ENCODE results near the gene CLEC4G.
"Not testable (repeated sequence)": the region's sequence is repeated elsewhere in the genome, so short reads cannot be mapped to it uniquely, and the experiment has no call there.

CLEC4G gene

DNA sequence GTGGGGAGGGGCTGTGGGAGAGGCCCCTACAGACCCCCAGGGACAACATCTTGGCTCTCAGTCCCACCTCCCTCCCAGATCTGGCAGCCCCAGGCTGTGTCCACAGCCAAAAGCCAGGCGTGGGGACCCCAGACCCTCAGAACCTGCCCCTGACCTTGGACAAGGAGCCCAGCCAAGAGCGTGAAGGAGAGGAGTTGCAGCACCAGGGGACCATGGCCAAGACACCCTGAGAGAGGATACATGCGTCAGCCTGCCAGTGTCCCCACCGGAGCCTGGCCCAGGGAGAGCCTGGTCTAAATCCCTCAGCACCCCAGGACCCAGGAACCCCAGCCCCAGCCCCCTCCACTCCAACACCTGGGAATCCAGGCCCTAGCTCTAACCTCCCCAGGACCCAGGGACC lies 14.4 kb upstream of the CLEC4G start:
- not testable (repeated sequence) for FAIRE-seq

DNA sequence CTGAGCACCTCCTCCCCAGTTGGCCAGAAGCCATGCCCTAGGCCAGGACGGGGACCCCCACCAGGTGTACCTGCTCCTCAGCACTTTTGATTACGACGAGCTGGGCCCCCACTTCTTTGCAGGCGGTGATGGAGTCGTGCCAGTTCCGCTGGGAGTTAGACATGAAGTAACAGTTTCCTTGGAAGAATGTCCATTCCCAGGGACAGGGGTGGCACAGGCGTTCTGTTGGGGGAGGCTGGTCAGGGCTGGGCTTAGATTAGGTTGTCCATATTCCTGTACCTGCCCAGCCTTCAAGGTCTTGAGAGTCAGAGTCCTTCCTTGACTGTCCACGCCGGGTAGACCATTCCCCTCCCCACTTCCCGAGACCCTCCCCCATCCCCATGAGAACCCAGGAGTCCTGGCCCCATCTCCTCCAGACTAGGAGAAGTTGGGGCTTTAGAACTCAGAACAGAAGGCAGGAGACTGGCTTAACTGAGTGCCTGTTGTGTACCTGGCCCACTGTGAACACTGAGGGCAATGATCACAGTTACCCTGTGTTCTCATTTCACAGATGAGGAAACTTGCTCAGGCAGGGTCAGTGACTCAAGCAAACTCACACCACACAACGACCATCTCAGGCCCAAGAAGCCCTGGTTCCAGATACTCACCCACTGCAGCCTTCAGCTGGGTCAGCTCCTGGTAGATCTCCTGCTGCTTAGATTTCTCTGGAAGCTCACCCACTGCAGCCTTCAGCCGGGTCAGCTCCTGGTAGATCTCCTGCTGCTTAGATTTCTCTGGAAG lies 13.2 kb upstream of the CLEC4G start:
- FAIRE-seq = no peak

DNA sequence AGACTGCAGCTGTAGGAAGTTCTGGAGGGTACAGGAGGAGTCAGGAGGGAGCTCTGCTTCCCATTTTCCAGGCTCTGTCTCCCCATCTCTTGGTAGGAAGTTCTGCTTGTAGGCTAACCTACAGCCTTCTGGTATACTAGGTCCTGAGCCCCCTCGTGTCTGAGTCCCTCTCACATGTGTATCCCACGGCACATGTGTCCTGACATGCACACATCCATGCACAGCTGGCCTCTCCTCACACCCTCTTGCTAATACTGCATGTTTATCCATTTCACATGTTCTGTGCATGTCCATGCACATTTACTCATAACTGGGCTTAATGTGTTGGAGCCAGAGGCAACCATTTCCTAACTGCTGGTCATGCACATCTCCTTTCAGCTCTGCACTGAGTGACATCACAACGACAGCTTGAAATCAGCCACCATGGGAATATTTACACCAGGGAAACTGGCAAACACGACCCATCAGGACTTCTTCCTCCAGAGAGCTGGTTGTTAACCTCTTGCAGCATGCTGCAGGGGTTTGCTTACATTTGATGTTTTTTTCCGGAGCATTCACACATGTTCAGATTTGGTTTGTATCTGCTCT lies 12.4 kb upstream of the CLEC4G start:
- no peak for FAIRE-seq

DNA sequence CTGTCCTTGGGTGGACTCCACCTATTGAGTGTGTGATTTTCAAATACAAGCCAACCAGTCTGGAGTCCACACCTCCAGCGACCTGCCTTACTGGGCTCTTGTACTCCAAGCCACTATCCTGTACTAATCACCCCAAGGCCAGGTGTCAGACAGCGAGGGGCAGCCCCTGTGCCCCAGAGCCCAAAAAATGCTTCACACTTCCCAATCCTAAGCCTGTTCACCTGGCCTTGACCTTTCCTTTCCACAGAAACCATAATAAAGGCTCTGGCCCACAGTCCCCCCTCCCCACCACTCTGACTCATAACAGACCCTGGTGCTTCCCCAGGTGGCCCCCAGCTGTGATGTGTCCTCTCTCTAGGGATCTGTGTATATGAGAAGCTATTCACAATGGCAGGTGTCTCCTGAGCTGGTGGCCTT lies 11.5 kb upstream of the CLEC4G start:
- FAIRE-seq = no peak

DNA sequence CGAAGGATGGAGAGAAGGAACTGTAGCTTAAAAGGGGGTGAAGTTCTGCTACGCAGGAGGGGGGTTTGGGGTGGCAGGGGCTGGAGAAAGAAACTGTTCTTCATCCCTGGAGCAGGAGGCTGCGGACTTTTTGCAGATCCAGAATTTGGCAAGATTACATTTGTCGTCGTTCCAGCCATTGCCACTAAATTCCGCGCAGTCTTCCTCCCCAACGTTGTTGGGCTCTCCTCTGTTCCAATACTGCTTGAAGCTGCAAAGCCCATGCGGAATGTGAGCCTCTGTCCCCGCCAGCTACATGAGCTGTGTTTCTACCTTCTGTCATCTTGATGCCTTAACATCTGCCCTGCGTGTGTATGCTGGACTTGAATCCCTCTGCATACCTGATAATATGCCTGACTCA lies 11.1 kb upstream of the CLEC4G start:
- FAIRE-seq = no peak

DNA sequence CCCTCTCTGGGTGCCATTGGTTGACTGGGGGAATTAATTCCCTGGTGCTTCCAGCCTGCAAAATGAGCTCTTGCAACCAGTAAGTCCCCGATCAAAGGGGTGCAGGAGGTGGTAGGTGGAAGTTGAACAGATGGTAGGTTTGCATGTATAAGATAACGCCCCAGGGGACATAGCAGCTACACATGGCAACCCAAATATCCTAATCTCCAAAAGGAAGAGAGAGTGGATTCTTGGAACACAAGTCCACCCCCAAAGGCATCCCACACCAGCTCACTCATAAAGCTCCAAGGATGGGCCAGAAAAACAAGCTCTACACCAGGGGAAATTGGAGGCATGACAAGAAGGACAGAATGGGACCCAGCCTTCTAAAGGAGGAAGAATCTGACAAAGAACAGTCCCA lies 10.7 kb upstream of the CLEC4G start:
- no peak for FAIRE-seq

DNA sequence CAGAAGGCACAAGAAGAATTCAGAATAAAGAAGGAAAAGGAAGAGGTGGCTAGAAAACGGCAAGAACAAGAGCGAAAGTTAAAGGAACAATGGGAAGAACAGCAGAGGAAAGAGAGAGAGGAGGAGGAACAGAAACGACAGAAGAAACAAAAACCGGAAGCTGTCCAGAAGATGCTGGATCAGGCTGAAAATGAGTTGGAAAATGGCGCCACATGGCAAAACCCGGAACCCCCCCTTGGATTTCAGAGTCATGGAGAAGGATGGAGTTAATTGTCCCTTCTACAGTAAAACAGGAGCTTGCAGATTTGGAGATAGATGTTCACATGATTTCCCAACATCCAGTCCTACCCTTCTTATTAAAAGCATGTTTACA lies 8.8 kb upstream of the CLEC4G start:
- no peak for FAIRE-seq

DNA sequence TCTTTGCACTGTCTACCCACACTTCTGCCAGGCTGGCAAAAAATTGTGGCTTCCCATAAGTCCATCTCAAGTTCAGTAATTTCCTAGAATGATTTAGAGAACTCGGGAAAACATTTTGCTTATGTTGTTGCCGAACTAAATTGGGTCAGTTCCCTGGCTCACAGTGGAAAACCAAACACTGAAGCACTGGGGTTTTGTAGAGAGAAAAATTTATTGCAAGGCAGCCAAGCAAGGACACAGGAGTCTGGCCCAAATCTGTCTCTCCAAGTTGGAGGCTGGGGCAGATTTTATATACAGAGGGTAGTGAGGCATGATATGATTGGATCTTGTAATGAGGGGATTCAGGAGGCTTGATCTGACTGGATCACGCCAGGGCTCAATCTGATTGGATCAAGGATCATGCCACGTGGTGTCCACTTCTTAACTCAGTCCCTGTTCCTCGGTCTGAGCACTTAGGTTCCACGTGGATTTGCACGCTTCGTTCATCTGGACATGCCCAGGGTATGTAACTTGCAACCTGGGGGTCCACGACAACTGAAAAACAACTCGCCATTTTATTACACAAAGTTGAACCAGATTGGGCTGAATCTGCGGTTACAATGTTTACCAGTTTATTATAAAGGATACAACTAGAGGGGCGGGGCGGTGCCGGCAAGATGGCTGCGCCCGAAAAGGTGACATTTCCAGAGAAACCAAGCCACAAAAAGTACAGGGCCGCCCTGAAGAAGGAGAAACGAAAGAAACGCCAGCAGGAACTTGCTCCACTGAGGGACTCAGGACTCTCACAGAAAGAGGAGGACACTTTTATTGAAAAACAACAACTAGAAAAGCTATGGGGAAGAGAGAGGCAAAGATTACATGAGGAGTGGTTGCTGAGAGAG lies 8.1 kb upstream of the CLEC4G start:
- FAIRE-seq = no peak

DNA sequence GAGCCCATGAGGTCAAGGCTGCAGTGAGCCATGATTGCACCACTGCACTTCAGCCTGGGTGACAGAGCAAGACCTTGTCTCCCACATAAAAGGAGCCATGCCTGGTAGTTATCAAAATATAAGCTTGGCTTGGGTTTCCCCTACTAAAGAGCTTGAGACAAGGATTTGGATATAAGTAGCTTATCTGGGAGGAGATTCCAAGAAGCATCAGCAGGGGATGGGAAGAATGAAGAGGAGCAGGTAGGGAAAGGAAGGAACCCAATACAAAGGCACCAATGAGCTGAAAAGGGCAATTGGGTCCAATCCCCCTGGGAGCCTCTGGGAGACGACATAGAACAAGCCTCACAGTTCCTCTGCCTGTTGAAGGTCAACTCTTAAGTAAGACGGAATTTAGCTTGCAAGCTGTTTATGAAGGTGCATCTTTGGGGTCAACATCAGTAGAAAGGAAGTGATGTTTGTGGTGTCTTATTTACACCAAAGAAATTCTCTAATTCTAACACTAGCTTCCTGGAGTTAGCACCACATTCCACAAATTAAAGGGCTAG lies 7.4 kb upstream of the CLEC4G start:
- FAIRE-seq = no peak

DNA sequence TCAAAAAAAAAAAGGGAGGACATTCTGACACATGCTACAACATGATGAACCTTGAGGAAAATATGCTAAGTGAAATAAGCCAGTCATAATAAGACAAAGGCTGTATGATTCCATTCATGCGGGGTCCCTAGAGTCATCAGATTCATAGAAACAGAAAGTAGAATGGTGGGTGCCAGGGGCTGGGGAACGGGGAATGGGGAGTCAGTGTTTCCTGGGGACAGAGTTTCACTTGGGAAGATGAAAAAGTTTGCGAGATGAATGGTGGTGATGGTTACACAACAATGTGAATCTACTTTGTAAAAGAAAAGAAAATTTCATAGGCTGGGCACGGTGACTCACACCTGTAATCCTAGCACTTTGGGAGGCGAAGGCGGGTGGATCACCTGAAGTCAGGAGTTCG lies 6.1 kb upstream of the CLEC4G start:
- no peak for FAIRE-seq

DNA sequence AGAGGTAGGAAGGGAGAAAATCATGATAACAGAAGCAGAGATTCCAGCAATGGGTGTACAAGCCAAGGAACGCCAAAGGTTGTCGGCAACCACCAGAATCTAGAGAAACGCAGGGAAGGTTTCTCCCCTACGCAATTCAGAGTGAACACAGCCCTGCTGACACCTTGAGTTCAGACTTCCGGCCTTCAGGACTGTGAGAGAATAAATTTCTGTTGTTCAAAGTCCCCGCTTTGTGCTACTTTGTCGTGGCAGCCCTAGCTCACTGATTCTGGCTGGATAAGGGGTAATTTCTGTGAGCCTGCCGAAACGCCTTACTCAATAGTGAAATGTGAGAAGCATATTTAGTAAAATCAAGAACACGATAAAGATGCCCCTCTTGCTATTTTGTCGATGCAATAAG lies 5.3 kb upstream of the CLEC4G start:
- no peak for FAIRE-seq

DNA sequence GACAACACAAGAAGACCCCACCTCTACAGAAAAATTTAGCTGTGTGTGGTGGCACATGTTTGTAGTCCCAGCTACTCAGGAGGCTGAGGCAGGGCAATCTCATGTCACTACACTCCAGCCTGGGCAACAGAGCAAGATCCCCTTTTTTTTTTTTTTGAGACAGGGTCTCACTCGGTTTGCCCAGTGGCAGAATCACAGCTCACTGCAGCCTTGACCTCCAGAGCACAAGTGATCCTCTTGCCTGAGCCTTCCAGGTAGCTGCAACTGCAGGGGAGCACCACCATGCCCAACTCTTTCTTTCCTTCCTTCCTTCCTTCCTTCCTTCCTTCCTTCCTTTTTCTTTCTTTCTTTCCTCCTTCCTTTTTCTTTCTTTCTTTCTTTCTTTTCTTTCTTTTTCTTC lies 4.2 kb upstream of the CLEC4G start:
- FAIRE-seq = no peak

DNA sequence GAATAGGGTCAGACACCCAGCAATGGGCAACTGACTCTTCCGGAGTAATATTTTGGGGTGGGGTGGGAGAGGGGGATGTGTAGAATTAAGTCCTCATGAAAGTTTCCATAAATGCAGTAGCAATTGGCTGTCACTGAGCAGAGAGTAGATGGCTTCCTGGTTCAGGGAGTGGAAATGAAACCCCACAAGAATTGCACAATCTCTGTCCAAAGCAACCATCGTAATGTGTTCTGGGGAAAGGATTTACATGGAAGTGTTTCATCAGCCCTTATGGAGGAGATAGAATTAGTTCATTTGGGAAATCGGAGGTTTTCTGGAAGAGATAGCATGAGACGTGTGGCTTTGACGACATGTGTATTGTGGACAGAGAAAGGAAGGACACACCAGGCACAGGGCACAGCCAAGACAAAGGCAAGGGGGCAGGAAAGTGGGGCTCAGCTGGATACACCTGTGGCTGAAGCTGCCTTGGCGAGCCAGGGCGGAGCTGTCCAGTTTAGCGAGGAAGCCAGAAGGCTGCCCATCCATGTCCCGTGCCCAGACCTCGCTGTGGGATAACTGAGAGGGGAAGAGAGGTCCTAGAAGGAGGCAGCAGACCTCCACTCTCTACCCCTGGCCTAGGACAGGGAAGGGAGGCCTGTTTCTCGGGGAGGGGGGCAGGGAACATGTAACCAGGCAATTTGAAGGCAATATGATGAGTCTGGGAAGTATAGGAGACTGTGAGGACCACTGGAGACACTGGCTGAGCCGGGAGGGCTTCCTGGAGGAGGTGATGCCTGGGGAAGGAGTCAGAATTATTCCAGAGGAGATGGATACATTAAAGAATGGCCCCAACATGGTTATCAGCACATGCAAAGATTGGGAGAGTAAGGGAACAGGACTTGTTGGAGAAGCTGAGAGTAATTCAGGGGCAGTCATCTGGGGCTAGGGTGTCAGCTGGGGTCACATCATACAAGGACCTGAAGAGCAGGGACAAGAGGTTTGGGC lies 2.6 kb upstream of the CLEC4G start:
- no peak for FAIRE-seq

DNA sequence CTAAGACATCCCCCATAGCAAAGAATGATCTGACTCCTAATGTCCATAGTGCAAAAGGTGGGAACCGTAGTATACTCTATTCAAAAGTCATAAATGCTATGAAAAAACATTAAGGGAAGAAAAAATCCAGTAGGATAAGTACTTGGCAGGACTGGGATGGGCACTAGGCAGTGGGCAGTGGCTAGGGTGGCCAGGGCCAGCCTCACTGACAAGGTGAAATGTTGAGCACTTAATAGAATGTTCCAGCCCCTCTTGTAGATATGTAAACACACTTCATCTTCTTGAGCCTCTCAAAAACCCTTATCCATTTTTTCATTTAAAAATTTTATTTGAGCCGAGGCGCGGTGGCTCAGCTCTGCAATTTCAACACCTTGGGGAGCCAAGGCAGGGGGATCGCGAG lies 1.5 kb upstream of the CLEC4G start:
- no peak for FAIRE-seq

DNA sequence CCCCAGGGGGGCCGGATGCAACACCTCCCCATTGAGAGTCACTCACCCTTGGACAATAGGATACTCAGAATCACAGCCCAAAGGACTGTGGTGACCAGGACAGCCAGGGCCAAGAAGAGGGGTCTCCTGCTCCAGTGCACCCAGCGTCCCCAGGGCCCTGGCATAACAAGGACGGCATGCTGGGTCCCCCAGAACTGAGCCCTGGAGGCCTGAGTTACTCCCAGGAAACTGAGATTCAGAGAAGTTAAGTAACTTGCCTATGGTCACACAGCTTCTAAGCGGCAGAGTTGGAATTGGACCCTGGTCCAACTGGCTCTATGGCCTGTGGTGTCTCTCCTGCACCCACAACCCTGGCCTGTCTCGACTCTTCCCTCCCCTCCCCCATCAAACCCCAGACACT lies 295 bp downstream of the CLEC4G start:
- FAIRE-seq = no peak

DNA sequence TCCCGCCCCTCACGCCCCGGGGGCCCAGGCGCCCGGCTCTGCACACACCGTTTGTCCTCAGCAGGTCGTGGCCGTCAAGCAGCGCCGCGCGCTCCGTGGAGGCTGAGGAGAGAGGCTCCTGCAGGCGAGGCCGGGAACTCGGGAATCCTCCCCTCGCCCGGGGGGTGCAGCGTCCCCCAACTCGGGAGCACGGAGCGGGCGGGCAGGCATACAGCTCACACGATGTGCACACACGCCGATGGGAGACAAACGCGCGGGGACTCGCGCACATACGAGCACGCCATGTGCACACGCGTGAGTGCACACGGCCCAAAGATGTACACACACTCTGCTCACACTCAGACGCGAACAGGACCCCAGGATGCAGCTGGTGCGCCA lies 703 bp downstream of the CLEC4G start:
- no peak for FAIRE-seq

DNA sequence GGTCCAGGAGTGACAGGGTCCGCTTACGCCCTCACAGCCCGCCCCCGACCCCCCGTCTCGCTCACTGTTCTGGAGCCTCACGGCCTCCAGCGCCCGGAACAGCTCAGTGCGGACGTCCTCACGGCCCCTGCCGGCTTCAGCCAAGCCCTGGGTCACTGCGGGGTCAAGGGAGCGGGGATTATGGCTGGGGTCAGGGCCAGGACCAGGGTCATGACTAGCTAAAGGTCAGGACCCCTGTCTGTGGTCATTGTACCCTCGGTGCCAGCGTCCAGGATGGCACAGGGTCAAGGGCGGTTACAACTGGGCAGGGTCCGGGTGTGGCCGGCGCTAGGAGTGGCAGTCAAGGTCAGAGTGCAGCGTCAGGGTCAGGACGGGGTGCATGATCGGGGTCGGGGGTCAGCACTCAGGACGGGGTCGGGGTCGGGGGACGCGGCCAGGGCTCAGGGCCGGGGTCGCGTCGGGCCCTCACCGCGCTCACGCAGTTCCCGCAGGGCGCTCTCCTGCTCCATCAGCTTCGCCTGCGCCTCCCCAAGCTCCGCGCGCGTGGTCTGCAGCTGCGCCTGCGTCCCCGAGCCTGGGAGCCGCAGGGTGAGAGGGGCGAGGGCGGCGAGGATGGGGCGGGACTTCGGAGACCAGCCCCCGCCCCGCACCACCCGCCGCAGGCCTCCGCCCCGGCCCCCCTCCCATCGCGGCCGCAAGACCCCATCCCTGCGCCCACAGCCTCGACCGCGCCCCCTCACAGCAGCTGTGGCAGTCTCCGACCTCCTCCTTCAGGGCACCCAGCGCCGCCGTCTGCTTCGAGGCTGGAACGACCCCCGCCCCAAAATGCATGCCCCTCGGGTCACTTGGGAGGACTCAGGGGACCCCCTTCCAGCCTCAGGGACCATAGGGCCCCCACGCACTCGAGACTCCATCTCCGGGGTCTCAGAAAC lies 1.4 kb downstream of the CLEC4G start:
- FAIRE-seq = no peak

DNA sequence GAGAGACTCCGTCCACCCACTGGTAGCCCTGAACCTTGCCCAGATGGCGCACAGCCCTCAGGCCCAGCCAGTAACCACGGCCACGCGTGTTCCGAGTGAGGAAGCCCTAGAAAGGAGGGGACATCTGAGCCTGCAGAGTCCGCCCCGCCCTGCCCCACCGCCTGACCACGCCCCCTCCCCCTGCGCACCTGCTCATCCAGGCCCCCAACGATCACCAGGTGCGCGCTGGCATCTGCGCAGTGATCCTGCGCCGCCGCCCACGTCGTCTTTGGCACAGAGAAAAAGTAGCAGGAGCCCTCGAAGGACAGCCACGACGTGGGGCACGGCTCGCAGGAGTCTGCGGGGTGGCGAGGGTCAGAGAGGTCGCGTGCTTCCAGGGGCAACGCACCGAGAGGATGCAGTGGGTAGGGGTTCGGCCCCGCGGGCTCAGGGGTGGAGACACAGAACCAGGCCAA lies 2.1 kb downstream of the CLEC4G start:
- no peak for FAIRE-seq

DNA sequence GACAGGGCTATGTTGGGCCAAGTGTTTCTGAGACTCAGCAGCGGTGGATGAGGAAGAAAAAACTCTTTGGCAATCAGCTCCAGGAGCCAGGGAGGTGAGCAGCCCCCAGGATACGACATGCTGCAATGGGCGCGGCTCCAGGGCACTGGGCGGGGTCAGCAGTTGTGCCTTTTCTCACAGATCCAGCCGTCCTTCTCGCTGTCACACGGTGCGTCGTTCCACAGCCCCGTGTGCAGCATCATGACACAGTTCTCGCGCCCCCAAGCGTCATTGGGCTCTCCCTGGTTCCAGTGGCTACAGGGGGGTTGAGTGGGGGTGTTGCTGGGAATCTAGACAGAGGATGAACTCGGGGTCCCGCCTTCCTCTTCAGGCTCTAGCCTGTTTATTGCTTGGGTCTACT lies 2.7 kb downstream of the CLEC4G start:
- no peak for FAIRE-seq

DNA sequence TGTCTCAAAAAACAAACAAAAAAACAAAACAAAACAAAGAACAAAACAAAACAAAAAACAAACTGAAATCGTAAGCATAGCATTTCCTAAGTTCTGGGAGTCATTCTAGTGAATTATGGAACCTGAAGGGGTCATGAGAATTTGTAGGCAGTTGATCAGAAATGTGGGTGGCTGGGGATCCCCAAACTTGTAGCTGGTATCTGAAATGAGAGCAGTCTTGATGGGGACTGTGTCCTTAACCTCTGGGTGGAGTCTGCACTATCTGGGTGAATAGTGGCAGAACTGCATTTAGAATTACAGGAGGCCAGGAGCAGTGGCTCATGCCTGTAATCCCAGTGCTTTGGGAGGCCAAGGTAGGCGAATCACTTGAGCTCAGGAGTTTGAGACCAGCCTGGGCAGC lies 6.1 kb downstream of the CLEC4G start:
- no peak for FAIRE-seq

DNA sequence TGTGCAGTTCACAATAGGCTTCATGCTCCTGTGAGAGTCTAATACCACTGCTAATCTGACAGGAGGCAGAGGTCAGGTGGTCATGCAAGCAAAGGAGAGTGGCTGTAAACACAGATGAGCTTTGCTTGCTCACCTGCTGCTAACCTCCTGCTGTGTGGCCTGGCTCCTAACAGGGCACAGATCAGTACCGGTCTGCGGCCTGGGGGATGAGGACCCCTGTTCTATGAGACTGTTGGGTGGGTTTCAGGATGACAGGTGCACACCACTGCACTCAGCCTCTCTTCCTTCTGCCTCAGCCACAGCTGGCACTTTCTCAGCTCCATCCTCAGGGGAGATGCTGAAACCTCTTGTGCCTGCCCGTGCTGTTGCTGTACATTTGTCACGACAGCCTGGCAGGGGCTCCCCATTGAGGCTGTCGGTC lies 9.7 kb downstream of the CLEC4G start:
- no peak for FAIRE-seq

Data from endometrium (tissue), 2 donors.